Mesothelial cell of epicardium (in vitro differentiated cells): ENCODE data around the gene PUS1. TPM values are rescaled to one million over a fixed set of nuclear protein-coding genes. Genes with fewer than 3 reads are reported as not detected.

Experiments used
- DNase-seq, 2 experiments: peaks; one replicate each; pipeline ENCODE4 v3.0.0; 2021; ENCODE audit warnings: low spot score in 2 of 2; ENCODE audit not compliant: unreplicated experiment in 2 of 2
- H3K27ac Mint-ChIP-seq: 2 replicates; pipeline ENCODE4 v1.8.0; 2021; ENCODE audit warnings: mixed read lengths
- H3K27me3 Mint-ChIP-seq: 2 replicates; pipeline ENCODE4 v1.8.0; 2021; ENCODE audit warnings: low read depth, mixed read lengths
- H3K36me3 Mint-ChIP-seq: 2 replicates; pipeline ENCODE4 v1.8.0; 2021; ENCODE audit warnings: mixed read lengths
- H3K4me1 Mint-ChIP-seq: 2 replicates; pipeline ENCODE4 v1.8.0; 2021; ENCODE audit warnings: mixed read lengths
- H3K4me3 Mint-ChIP-seq: 2 replicates; pipeline ENCODE4 v1.8.0; 2021; ENCODE audit warnings: mild to moderate bottlenecking, moderate library complexity, mixed read lengths
- H3K9me3 Mint-ChIP-seq: 2 replicates; pipeline ENCODE4 v1.8.0; 2021; ENCODE audit warnings: mixed read lengths
- CTCF ChIP-seq: fragments of 200-600 bp; sonication (generic); IDR thresholded peaks from one replicate; pipeline ENCODE4 v1.5.0; 2021; ENCODE audit warnings: antibody characterized with exemption; ENCODE audit not compliant: unreplicated experiment
- total RNA-seq: library from RNA; stranded (reverse); gene quantifications from 3 replicates; pipeline ENCODE4 v1.2.1, GENCODE V29; 2021

Gene PUS1
- total RNA-seq, 1 donor from 2014 or later: 27.4 TPM

DNA sequence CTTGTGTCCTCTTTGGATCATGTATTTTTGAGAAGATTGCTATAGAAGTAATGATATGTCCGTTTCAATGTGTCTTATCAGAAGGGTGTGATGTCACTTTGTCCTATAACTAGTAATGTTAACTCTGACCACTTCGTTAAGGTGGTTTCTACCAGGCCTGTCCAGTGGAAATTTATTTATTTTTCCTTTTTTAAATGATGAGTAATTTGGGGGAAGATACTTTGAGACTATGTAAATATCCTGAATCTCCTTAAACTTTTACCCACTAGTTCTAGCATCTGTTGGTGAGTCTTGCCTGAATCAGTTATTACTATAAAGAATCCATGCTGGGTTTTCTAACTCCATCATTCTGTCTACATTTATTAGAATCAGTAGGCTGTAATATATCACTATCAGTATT lies 36.0 kb downstream of the PUS1 start:
- Mint-ChIP-seq H3K9me3 (no peaks in the 10 kb centered on the region), H3K4me1 (peaks cover 4% of the 10 kb centered on the region), H3K4me3 (no peak overlapping the region), H3K27ac (no peak overlapping the region), H3K36me3 (peaks cover 10% of the 10 kb centered on the region), H3K27me3 (no peaks in the 10 kb centered on the region)
- no peak for DNase-seq
- TF ChIP-seq CTCF: no peak

DNA sequence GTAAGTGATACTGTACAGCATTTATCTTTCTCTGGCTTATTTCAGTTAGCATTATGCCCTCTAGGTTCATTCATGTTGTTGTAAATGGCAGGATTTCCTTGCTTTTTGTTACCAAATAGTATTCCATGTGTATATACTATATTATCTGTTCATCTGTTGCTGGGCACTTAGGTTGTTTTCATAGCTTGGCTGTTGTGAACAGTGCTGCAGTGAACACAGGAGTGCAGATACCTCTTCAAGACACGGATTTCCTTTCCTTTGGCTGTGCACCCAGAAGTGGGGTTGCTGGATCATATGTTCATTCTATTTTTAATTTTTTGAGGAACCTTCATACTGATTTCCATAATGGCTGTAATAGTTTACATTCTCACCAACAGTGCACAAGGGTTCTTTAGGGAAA lies 42.1 kb downstream of the PUS1 start:
- Mint-ChIP-seq H3K4me3 (no peak overlapping the region), H3K9me3 (peaks cover 4% of the 10 kb centered on the region), H3K36me3 (peaks cover 5% of the 10 kb centered on the region), H3K27me3 (no peaks in the 10 kb centered on the region), H3K4me1 (peaks cover 1% of the 10 kb centered on the region), H3K27ac (no peak overlapping the region)
- TF ChIP-seq CTCF: no peak
- DNase-seq: no peak

DNA sequence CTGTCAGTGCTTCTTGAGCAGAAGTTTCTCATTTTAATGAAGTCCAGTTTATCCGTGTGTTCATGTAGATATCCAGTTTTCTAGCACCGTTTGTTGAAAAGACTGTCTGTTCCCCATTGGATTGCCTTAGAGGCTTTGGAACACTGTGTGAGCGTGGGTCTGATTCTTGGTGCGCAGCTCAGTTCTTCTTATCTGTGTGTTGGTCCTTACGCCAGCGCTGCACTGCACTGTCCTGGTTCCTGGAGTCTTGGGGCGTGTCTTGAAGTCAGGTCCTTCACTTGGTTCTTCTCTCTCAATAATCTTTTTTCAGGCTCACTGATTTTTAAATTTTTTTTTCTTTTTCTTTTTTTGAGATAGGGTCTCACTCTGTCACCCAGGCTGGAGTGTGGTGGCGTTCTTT lies 46.2 kb downstream of the PUS1 start:
- TF ChIP-seq CTCF: no peak
- DNase-seq: no peak
- H3K4me3 Mint-ChIP-seq: no peak overlapping the region
- peaks cover 4% of the 10 kb centered on the region for H3K9me3 Mint-ChIP-seq
- no peaks in the 10 kb centered on the region for H3K27me3 Mint-ChIP-seq
- H3K4me1 Mint-ChIP-seq: no peaks in the 10 kb centered on the region
- no peak overlapping the region for H3K27ac Mint-ChIP-seq
- peaks cover 14% of the 10 kb centered on the region for H3K36me3 Mint-ChIP-seq

GRCh38 chr12:131979606-131980005 lies 50.5 kb downstream of the PUS1 start:
- peaks cover 4% of the 10 kb centered on the region for H3K9me3 Mint-ChIP-seq
- DNase-seq: no peak
- no peaks in the 10 kb centered on the region for H3K27me3 Mint-ChIP-seq
- H3K4me3 Mint-ChIP-seq: no peak overlapping the region
- H3K36me3 Mint-ChIP-seq: peaks cover 21% of the 10 kb centered on the region
- no peak for TF ChIP-seq CTCF
- H3K4me1 Mint-ChIP-seq: no peaks in the 10 kb centered on the region
- H3K27ac Mint-ChIP-seq: no peak overlapping the region

- Mint-ChIP-seq H3K9me3 (peaks cover 4% of the 10 kb centered on the region), H3K27ac (no peak overlapping the region), H3K4me3 (no peak overlapping the region), H3K27me3 (no peaks in the 10 kb centered on the region), H3K4me1 (no peaks in the 10 kb centered on the region), H3K36me3 (peaks cover 21% of the 10 kb centered on the region)
- TF ChIP-seq CTCF: no peak
- no peak for DNase-seq
These were observed 51.2 kb downstream of the PUS1 start for GRCh38 chr12:131980263-131980662.

- H3K4me1 Mint-ChIP-seq: no peaks in the 10 kb centered on the region
- no peak overlapping the region for H3K27ac Mint-ChIP-seq
- DNase-seq: no peak
- no peaks in the 10 kb centered on the region for H3K9me3 Mint-ChIP-seq
- TF ChIP-seq CTCF: no peak
- H3K36me3 Mint-ChIP-seq: peaks cover 18% of the 10 kb centered on the region
- no peak overlapping the region for H3K4me3 Mint-ChIP-seq
- H3K27me3 Mint-ChIP-seq: no peaks in the 10 kb centered on the region
These were observed 52.3 kb downstream of the PUS1 start for GRCh38 chr12:131981388-131981787.
